Stimulated activated naive B cell treated with anti-CD40 and anti-IgM and Interleukin-4, amounts not matched to agents 10 μg/mL and 1 μg/mL and 100 μg/mL, for 72 hours (primary cell): ENCODE results near the gene GRIA1.

Source experiments
- ATAC-seq, 2 donors: fragments of 150-1000 bp; cut with Tn5 transposase; replicated peaks; 2 replicates each; pipeline ENCODE4 v1.10.0; 2021; ENCODE audit warnings: moderate library complexity in 1 of 2
- DNase-seq: peaks from one replicate; pipeline ENCODE4 v3.0.0; 2021
- H3K27ac Mint-ChIP-seq: one replicate; pipeline ENCODE4 v1.8.0; 2022; ENCODE audit warnings: mild to moderate bottlenecking, mixed read lengths
- H3K27me3 Mint-ChIP-seq, 2 donors: one replicate each; pipeline ENCODE4 v1.8.0; 2022; ENCODE audit warnings: mixed read lengths in 2 of 2
- H3K36me3 Mint-ChIP-seq, 2 donors: one replicate each; pipeline ENCODE4 v1.8.0; 2022; ENCODE audit warnings: mixed read lengths in 2 of 2, mild to moderate bottlenecking in 1 of 2
- H3K4me1 Mint-ChIP-seq, 2 donors: one replicate each; pipeline ENCODE4 v1.8.0; 2022; ENCODE audit warnings: mixed read lengths in 2 of 2, mild to moderate bottlenecking in 1 of 2
- H3K4me3 Mint-ChIP-seq, 2 donors: one replicate each; pipeline ENCODE4 v1.8.0; 2022; ENCODE audit warnings: mild to moderate bottlenecking in 2 of 2, mixed read lengths in 2 of 2, moderate library complexity in 1 of 2
- H3K9me3 Mint-ChIP-seq, 2 donors: one replicate each; pipeline ENCODE4 v1.8.0; 2022; ENCODE audit warnings: mixed read lengths in 2 of 2, mild to moderate bottlenecking in 1 of 2

Gene GRIA1

DNA sequence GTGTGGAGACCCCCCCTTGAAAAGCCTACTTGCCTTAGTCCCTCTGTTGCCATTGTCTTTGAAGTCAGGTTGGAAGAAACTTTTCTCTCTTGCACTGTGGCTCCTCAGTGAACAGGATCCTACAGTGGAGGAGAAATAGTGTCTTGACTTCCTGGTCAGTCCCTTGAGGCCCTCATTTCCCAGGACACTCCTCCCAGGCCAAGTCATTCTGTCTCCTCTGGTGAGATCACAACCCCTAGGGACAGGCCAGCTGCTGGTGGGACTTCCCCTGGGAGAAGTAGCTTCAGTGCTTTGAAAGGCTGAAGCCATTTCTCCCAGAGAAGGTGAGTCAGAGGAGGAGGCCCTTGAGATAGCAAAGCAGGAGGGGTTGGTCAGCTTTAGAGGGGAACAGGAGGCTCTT is 10.1 kb upstream of the GRIA1 start:
- Mint-ChIP-seq H3K4me1 (peaks cover 0 to 3% of the 10 kb centered on the region in 2 donors), H3K36me3 (no peaks in the 10 kb centered on the region), H3K4me3 (no peak overlapping the region), H3K9me3 (peaks cover 0 to 6% of the 10 kb centered on the region in 2 donors), H3K27ac (no peak overlapping the region), H3K27me3 (peaks cover 0 to 4% of the 10 kb centered on the region in 2 donors)
- peak; percentile 49 to 74 for ATAC-seq
- DNase-seq, result peak; percentile 12

DNA sequence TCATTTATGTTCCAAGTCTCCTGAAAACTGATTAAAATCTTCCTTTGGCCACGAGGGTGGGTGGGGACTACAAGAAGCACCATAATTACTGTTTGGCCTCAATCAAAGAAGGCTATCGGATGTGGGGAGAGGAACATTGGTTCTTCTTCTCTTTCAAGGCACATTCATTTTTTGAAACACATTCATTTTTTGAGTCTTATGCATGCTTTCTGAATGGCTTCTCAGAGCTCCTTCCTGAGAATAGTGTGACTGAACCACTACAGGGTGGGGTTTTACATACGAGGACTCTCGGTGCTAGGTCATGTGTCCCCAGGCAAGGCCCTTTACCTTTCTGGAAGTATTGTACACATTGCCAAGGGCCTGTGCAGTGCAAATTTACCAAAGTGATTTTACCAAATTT is 7.0 kb upstream of the GRIA1 start:
- Mint-ChIP-seq H3K4me1 (peaks cover 0 to 3% of the 10 kb centered on the region in 2 donors), H3K27me3 (peaks cover 0 to 4% of the 10 kb centered on the region in 2 donors), H3K9me3 (peaks cover 0 to 6% of the 10 kb centered on the region in 2 donors), H3K4me3 (no peak overlapping the region), H3K36me3 (no peaks in the 10 kb centered on the region), H3K27ac (no peak overlapping the region)
- no peak for ATAC-seq
- DNase-seq, result no peak

- peaks cover 9 to 13% of the 10 kb centered on the region in 2 donors for H3K27me3 Mint-ChIP-seq
These were observed 4.8 kb upstream of the GRIA1 start for GRCh38 chr5:153485641-153486040.

DNA sequence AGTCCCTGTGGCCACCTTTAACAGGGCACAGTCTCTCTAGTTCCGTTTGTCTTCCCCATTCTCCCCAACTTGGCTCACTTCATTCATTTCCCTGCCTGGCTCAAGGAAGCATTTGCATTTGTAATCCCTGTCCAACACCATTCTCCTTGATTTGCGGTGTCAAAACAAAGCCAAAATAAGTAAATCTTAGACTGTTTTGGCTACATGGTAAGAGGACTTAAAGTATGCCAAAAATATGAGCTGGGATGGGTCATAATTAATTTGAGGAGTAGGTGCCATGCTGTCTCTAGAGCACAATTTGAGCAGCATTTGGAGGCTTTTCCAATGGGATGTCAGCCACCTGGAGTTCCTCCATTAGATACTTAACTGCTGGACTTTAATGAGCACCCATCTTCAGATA is 3.7 kb upstream of the GRIA1 start:
- peaks cover 21 to 23% of the 10 kb centered on the region in 2 donors for H3K27me3 Mint-ChIP-seq
- DNase-seq (no peak), ATAC-seq (no peak)
- H3K9me3 Mint-ChIP-seq, result peaks cover 0 to 2% of the 10 kb centered on the region in 2 donors
- H3K4me1 Mint-ChIP-seq, result no peaks in the 10 kb centered on the region
- H3K27ac Mint-ChIP-seq, result no peak overlapping the region
- H3K4me3 Mint-ChIP-seq, result no peak overlapping the region
- no peaks in the 10 kb centered on the region for H3K36me3 Mint-ChIP-seq

More at GRCh38 chr5:153485641-153486040, 4.8 kb upstream of the GRIA1 start:
- DNase-seq (no peak), ATAC-seq (no peak)
- H3K4me1 Mint-ChIP-seq, result no peaks in the 10 kb centered on the region
- H3K4me3 Mint-ChIP-seq, result no peak overlapping the region
- no peak overlapping the region for H3K27ac Mint-ChIP-seq
- H3K9me3 Mint-ChIP-seq, result peaks cover 0 to 2% of the 10 kb centered on the region in 2 donors
- no peaks in the 10 kb centered on the region for H3K36me3 Mint-ChIP-seq

- no peak overlapping the region for H3K4me3 Mint-ChIP-seq
- no peaks in the 10 kb centered on the region for H3K9me3 Mint-ChIP-seq
- no peak for ATAC-seq
- H3K36me3 Mint-ChIP-seq, result no peaks in the 10 kb centered on the region
- H3K27ac Mint-ChIP-seq, result no peak overlapping the region
- no peaks in the 10 kb centered on the region for H3K4me1 Mint-ChIP-seq
- H3K27me3 Mint-ChIP-seq, result peaks cover 33 to 37% of the 10 kb centered on the region in 2 donors
- no peak for DNase-seq
These were observed 859 bp upstream of the GRIA1 start for GRCh38 chr5:153489611-153490010.

GRCh38 chr5:153491038-153491744 is 721 bp downstream of the GRIA1 start:
- H3K4me3 Mint-ChIP-seq, result no peak overlapping the region
- H3K36me3 Mint-ChIP-seq, result no peaks in the 10 kb centered on the region
- DNase-seq (no peak), ATAC-seq (no peak)
- H3K4me1 Mint-ChIP-seq, result no peaks in the 10 kb centered on the region
- no peaks in the 10 kb centered on the region for H3K9me3 Mint-ChIP-seq
- no peak overlapping the region for H3K27ac Mint-ChIP-seq
- peaks cover 33 to 37% of the 10 kb centered on the region in 2 donors for H3K27me3 Mint-ChIP-seq

GRCh38 chr5:153491856-153492255 is 1.4 kb downstream of the GRIA1 start:
- Mint-ChIP-seq H3K36me3 (no peaks in the 10 kb centered on the region), H3K4me1 (no peaks in the 10 kb centered on the region), H3K27me3 (peaks cover 33 to 37% of the 10 kb centered on the region in 2 donors), H3K4me3 (no peak overlapping the region), H3K9me3 (no peaks in the 10 kb centered on the region), H3K27ac (no peak overlapping the region)
- DNase-seq, result no peak
- no peak for ATAC-seq

DNA sequence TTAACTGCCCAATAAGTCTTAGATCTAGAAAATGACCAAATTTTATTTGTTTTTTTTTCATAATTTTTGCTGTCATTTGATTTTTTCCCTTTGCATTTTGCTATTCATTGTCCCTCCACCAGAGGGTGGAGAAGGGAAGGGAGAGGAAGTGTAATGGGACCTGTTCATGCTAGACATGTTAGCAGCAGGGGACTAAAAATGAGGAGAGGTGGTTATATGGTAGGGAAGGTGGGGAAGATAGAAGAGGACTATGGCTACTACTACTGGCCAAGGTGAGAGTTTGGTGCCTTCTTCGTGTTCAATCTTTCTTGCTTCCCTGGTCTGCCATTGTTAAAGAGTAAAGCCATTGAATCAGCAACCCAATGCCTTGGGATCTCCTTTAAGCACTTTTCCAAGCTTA is 6.4 kb downstream of the GRIA1 start:
- peaks cover 10 to 16% of the 10 kb centered on the region in 2 donors for H3K27me3 Mint-ChIP-seq
- no peak overlapping the region for H3K4me3 Mint-ChIP-seq
- H3K36me3 Mint-ChIP-seq, result no peaks in the 10 kb centered on the region
- no peak overlapping the region for H3K27ac Mint-ChIP-seq
- H3K9me3 Mint-ChIP-seq, result no peaks in the 10 kb centered on the region
- no peak for ATAC-seq
- DNase-seq, result no peak
- H3K4me1 Mint-ChIP-seq, result no peaks in the 10 kb centered on the region

DNA sequence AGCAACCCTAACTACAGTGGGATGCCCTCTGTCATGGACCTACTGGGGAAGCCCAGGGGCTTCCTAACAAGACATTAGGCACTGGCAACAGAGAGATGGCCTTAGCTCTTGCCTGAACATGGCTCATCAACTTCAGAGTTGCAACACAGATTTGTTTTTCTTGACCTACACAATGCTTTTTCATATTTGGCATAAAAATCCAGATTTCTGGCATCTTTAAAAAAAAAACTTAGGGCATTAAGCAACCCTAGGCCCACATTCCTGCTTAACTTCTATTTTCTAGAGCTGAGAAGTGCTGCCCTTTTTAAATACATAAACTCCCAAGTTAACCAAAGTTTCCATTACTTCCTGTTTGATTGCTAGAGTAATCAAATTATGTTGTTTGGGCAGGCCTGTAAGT is 8.0 kb downstream of the GRIA1 start:
- Mint-ChIP-seq H3K4me3 (no peak overlapping the region), H3K9me3 (no peaks in the 10 kb centered on the region), H3K27me3 (peaks cover 2 to 7% of the 10 kb centered on the region in 2 donors), H3K4me1 (no peaks in the 10 kb centered on the region), H3K27ac (no peak overlapping the region), H3K36me3 (no peaks in the 10 kb centered on the region)
- DNase-seq (no peak), ATAC-seq (no peak)

DNA sequence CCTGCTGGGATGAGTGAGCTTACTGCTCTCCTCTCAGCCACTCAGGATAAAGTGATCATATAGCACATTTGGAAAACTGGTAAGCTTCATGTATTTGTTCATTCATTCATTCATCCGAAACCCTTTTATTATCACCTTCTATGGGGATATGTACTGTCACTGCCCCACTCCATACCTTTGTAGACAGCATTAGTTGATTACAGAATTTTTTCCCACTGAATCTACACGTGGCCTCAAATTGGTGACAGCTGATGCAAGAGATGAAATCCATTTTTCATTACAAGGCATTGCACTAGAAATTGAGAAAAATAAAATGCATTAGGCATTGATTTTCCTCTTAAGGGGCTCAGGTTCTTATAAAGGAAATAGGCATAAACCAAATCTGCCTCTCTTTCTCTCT is 9.7 kb downstream of the GRIA1 start:
- no peak overlapping the region for H3K4me3 Mint-ChIP-seq
- DNase-seq (no peak), ATAC-seq (no peak)
- H3K9me3 Mint-ChIP-seq, result no peaks in the 10 kb centered on the region
- H3K36me3 Mint-ChIP-seq, result no peaks in the 10 kb centered on the region
- H3K4me1 Mint-ChIP-seq, result no peaks in the 10 kb centered on the region
- no peak overlapping the region for H3K27ac Mint-ChIP-seq
- no peaks in the 10 kb centered on the region for H3K27me3 Mint-ChIP-seq

GRCh38 chr5:153504726-153505125 is 14.3 kb downstream of the GRIA1 start:
- Mint-ChIP-seq H3K9me3 (peaks cover 3 to 7% of the 10 kb centered on the region in 2 donors), H3K27ac (no peak overlapping the region), H3K27me3 (no peaks in the 10 kb centered on the region), H3K36me3 (no peaks in the 10 kb centered on the region), H3K4me1 (no peaks in the 10 kb centered on the region), H3K4me3 (no peak overlapping the region)
- ATAC-seq (no peak), DNase-seq (no peak)

GRCh38 chr5:153508700-153509099 is 18.2 kb downstream of the GRIA1 start:
- DNase-seq (no peak), ATAC-seq (no peak)
- Mint-ChIP-seq H3K4me3 (no peak overlapping the region), H3K4me1 (no peaks in the 10 kb centered on the region), H3K9me3 (peaks cover 3 to 7% of the 10 kb centered on the region in 2 donors), H3K36me3 (no peaks in the 10 kb centered on the region), H3K27me3 (no peaks in the 10 kb centered on the region), H3K27ac (no peak overlapping the region)

- no peak for ATAC-seq
- H3K4me3 Mint-ChIP-seq, result no peak overlapping the region
- DNase-seq, result no peak
- H3K27me3 Mint-ChIP-seq, result no peaks in the 10 kb centered on the region
- H3K4me1 Mint-ChIP-seq, result no peaks in the 10 kb centered on the region
- no peak overlapping the region for H3K27ac Mint-ChIP-seq
- H3K9me3 Mint-ChIP-seq, result peaks cover 7 to 10% of the 10 kb centered on the region in 2 donors
- H3K36me3 Mint-ChIP-seq, result no peaks in the 10 kb centered on the region
These were observed 21.2 kb downstream of the GRIA1 start for GRCh38 chr5:153511622-153512021.

DNA sequence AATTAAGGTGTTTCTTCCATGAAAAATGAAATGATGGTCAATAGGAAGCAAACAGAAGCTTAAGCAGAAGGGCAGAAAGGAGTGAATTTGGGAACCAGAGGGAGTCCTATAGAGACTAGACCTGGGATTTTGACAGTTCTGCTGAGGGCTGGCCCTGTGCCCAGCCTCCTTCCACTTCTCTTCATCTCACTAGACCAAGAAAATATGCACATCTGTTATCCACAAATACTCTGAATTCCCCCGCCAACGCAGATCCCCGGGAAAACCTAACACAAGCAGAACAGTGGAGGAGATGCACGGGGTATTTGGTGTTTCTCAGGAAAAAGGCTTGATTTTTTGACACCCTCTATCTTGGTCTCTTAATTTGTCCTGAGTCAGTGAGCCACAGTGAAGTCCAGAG is 22.7 kb downstream of the GRIA1 start:
- no peak for ATAC-seq
- no peak for DNase-seq
- Mint-ChIP-seq H3K36me3 (no peaks in the 10 kb centered on the region), H3K4me3 (no peak overlapping the region), H3K4me1 (no peaks in the 10 kb centered on the region), H3K27me3 (no peaks in the 10 kb centered on the region), H3K9me3 (peaks cover 0 to 9% of the 10 kb centered on the region in 2 donors), H3K27ac (no peak overlapping the region)

DNA sequence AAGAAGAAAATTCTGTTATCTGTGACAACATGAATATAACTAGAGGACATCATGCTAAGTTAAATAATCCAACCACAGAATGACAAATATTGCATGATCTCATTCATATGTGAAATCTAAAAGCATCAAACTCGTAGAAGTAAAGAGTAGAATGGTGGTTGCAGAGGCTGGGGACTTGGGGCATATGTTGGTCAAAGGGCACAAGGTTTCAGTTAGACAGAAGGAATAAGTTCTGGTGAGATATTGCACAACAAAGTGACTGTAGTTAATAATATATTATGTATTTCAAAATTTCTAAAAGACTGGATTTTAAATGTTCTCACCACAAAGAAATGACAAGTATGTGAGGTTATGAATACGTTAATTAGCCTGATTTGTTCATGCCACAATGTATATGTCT is 24.8 kb downstream of the GRIA1 start:
- Mint-ChIP-seq H3K36me3 (no peaks in the 10 kb centered on the region), H3K4me1 (no peaks in the 10 kb centered on the region), H3K27ac (no peak overlapping the region), H3K4me3 (no peak overlapping the region), H3K9me3 (peaks cover 0 to 7% of the 10 kb centered on the region in 2 donors), H3K27me3 (no peaks in the 10 kb centered on the region)
- DNase-seq (no peak), ATAC-seq (no peak)
